IgD-negative memory B cell (primary cell): ENCODE measurements around the gene NDUFA3. TPM values are rescaled to one million over a fixed set of nuclear protein-coding genes. Genes with fewer than 3 reads are reported as not detected.
"Not testable (repeated sequence)": the region's sequence is repeated elsewhere in the genome, so short reads cannot be mapped to it uniquely, and the experiment has no call there.

Experiments used
- H3K27ac Mint-ChIP-seq, 3 donors: one replicate each; pipeline ENCODE4 v1.8.0; 2020 to 2022; ENCODE audit warnings: mild to moderate bottlenecking in 3 of 3, mixed read lengths in 3 of 3, moderate library complexity in 1 of 3
- H3K27me3 Mint-ChIP-seq: one replicate; pipeline ENCODE4 v1.8.0; 2021; ENCODE audit warnings: mixed read lengths
- H3K36me3 Mint-ChIP-seq: one replicate; pipeline ENCODE4 v1.8.0; 2020; ENCODE audit warnings: mild to moderate bottlenecking, mixed read lengths
- H3K4me1 Mint-ChIP-seq, 3 donors: one replicate each; pipeline ENCODE4 v1.8.0; 2020 to 2022; ENCODE audit warnings: mixed read lengths in 3 of 3, mild to moderate bottlenecking in 1 of 3
- H3K4me3 Mint-ChIP-seq, 4 donors: one replicate each; pipeline ENCODE4 v1.8.0; 2020 to 2022; ENCODE audit warnings: mild to moderate bottlenecking in 4 of 4, mixed read lengths in 4 of 4, moderate library complexity in 3 of 4
- H3K9me3 Mint-ChIP-seq, 3 donors: one replicate each; pipeline ENCODE4 v1.8.0; 2020 to 2021; ENCODE audit warnings: mixed read lengths in 3 of 3, mild to moderate bottlenecking in 1 of 3
- polyA plus RNA-seq: library from polyadenylated mRNA; unstranded; fragments of 300-500 nt; fragmentation: Illumina TruSeq; gene quantifications from one replicate; pipeline ENCODE4 v1.2.3, GENCODE V29; 2021

Gene NDUFA3
- polyA plus RNA-seq, 1 donor from 2014 or later: 458 TPM

DNA sequence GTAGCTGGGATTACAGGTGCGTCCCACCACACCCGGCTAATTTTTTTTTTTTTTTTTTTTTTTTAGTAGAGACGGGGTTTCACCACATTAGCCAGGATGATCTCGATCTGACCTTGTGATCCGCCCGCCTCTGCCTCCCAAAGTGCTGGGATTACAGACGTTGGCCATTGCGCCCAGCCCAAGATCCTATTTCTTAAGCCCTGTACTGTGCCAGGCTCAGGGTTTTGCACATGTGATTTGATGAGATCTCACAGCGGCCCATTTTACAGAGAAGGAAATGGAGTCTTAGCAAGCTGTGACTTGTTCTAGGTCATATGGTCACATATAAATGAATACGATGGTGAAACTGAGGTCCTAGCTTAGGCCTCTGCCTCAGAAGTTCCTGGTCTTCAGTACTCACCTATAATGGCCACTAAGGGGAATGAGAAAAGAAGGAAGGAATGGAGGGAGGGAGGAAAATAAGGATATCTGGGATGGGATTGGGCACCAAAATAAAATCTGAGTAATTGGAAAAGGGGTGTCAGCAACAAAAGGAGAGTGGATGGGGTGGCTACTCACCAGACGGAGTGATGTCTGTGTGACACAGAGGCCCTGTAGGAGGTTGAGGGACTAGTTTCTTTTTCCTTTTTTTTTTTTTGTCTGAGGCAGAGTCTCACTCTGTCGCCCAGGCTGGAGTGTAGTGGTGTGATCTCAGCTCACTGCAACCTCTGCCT lies 3.3 kb upstream of the NDUFA3 start:
- H3K9me3 Mint-ChIP-seq: peaks cover 0 to 2% (median under 1%) of the 10 kb centered on the region in 3 donors

GRCh38 chr19:54099903-54100255 lies 2.8 kb upstream of the NDUFA3 start:
- Mint-ChIP-seq H3K27me3 (peaks cover 13% of the 10 kb centered on the region), H3K27ac (peak overlapping the region in 1 of 3 donors; percentile 46)

More for the DNA sequence above, 3.3 kb upstream of the NDUFA3 start:
- Mint-ChIP-seq H3K4me1 (peaks cover 11 to 15% (median 14%) of the 10 kb centered on the region in 3 donors), H3K36me3 (no peaks in the 10 kb centered on the region), H3K4me3 (peak overlapping the region in 1 of 4 donors; percentile 6), H3K27ac (no peak overlapping the region), H3K27me3 (peaks cover 18% of the 10 kb centered on the region)

DNA sequence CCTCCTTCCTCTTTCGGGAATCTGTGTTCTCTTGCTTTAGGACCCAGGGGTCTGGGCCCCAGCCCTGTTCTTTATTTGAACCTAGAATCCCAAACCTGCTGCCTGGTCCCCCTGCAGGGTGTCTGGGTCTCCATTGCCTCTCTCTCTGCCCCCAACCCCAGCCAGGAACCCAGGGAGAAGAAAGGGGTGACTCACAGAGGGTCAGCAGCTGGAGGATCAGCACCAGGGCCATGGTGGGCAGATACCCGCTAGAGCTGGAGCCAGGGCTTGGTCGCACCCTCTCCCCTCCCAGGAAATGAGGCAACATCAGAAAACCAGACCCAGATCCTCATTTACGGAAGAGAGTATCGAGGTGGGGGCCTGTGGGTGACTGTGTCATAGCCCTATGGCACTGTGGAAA lies 2.1 kb upstream of the NDUFA3 start, which contains the start of gene OSCAR:
OSCAR (minus strand) TSS at position 243 of the 400 bp plus-strand sequence; CDS start at position 232, 11 bp downstream.
- Mint-ChIP-seq H3K4me3 (peak within 1 kb of the TSS in 3 of 4 donors; percentile 75 to 88 (median 83)), H3K27me3 (peaks cover 11% of the 10 kb centered on the region), H3K4me1 (peaks cover 9 to 17% (median 14%) of the 10 kb centered on the region in 3 donors), H3K27ac (peak within 1 kb of the TSS; percentile 9 to 77 (median 46)), H3K9me3 (no peaks in the 10 kb centered on the region), H3K36me3 (no peaks in the 10 kb centered on the region)

More at GRCh38 chr19:54099903-54100255, 2.8 kb upstream of the NDUFA3 start:
- H3K9me3 Mint-ChIP-seq, H3K36me3 Mint-ChIP-seq, H3K4me3 Mint-ChIP-seq: not testable (repeated sequence)
- H3K4me1 Mint-ChIP-seq: peaks cover 9 to 17% (median 14%) of the 10 kb centered on the region in 3 donors

DNA sequence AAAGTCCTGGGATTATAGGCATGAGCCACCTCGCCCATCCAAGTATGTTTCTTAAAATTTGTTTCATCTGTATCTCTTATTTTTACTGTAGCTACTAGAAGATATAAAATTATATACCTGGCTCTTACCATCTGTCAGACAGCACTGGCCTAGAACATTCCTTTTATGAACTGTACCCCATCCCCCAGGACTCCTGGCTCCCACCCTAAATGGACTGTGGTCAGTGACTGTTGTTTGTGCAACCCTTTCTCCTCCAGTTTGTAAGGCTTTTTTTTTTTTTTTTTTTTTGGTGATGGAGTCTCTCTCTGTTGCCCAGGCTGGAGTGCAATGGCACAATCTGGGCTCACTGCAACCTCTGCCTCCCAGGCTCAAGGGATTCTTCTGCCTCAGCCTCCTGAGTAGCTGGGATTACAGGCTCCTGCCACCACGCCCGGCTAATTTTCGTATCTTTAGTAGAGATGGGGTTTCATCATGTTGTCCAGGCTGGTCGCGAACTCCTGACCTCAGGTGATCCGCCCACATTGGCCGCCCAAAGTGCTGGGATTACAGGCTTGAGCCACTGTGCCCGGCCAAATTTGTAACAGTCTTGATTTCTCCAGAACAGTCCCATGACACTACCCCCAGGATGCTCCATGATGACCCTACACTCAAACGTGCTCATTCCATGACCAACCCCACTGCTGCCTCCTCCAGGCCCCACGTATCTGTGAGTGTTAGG lies 2.5 kb downstream of the NDUFA3 start:
- H3K36me3 Mint-ChIP-seq: peaks cover 4% of the 10 kb centered on the region
- H3K27ac Mint-ChIP-seq: peak overlapping the region in 2 of 3 donors; percentile 21 to 31
- H3K4me3 Mint-ChIP-seq: peak overlapping the region in 3 of 4 donors; percentile 37 to 82 (median 78)
- peaks cover 9 to 14% (median 11%) of the 10 kb centered on the region in 3 donors for H3K4me1 Mint-ChIP-seq
- peaks cover 3% of the 10 kb centered on the region for H3K27me3 Mint-ChIP-seq
- H3K9me3 Mint-ChIP-seq: no peaks in the 10 kb centered on the region

GRCh38 chr19:54105796-54106195 lies 3.1 kb downstream of the NDUFA3 start:
- H3K27ac Mint-ChIP-seq: peak overlapping the region in 1 of 3 donors; percentile 31
- H3K4me3 Mint-ChIP-seq: peak overlapping the region in 1 of 4 donors; percentile 78
- H3K4me1 Mint-ChIP-seq: peaks cover 9 to 14% (median 11%) of the 10 kb centered on the region in 3 donors
- peaks cover 3% of the 10 kb centered on the region for H3K27me3 Mint-ChIP-seq
- no peaks in the 10 kb centered on the region for H3K9me3 Mint-ChIP-seq
- peaks cover 4% of the 10 kb centered on the region for H3K36me3 Mint-ChIP-seq

DNA sequence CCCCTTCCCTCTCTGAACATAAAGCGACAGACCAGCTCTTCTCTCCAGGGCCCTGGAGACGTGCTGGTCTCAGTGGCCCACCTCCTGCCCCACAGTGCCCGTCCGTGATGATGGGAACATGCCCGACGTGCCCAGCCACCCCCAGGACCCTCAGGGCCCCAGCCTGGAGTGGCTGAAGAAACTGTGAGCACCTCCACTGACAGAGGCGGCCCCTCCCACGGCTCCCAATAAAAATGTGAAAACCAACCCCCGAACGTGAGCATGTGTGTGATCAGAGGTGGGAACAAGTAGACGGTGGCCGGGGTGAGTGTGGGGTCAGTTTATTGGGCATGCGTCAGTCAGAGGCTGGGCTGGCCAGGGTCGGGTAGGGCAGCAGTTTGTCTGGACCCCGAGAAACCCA lies 4.1 kb downstream of the NDUFA3 start:
- Mint-ChIP-seq H3K27ac (peak overlapping the region in 2 of 3 donors; percentile 43 to 77), H3K4me3 (peak overlapping the region in 1 of 4 donors; percentile 78), H3K4me1 (peaks cover 5 to 15% (median 11%) of the 10 kb centered on the region in 3 donors), H3K36me3 (peaks cover 6% of the 10 kb centered on the region), H3K27me3 (peaks cover 3% of the 10 kb centered on the region), H3K9me3 (no peaks in the 10 kb centered on the region)

- H3K27me3 Mint-ChIP-seq: no peaks in the 10 kb centered on the region
- peak overlapping the region in 1 of 4 donors; percentile 23 for H3K4me3 Mint-ChIP-seq
- peaks cover 6% of the 10 kb centered on the region for H3K36me3 Mint-ChIP-seq
- no peaks in the 10 kb centered on the region for H3K9me3 Mint-ChIP-seq
- H3K4me1 Mint-ChIP-seq: peaks cover 0 to 10% (median 7%) of the 10 kb centered on the region in 3 donors
- H3K27ac Mint-ChIP-seq: peak overlapping the region in 1 of 3 donors; percentile 35
Observed at GRCh38 chr19:54107876-54108490, 5.3 kb downstream of the NDUFA3 start.

- peak overlapping the region in 1 of 4 donors; percentile 23 for H3K4me3 Mint-ChIP-seq
- peaks cover 7% of the 10 kb centered on the region for H3K36me3 Mint-ChIP-seq
- H3K4me1 Mint-ChIP-seq: peaks cover 0 to 7% (median 5%) of the 10 kb centered on the region in 3 donors
Observed at GRCh38 chr19:54108496-54108895, 5.8 kb downstream of the NDUFA3 start.

DNA sequence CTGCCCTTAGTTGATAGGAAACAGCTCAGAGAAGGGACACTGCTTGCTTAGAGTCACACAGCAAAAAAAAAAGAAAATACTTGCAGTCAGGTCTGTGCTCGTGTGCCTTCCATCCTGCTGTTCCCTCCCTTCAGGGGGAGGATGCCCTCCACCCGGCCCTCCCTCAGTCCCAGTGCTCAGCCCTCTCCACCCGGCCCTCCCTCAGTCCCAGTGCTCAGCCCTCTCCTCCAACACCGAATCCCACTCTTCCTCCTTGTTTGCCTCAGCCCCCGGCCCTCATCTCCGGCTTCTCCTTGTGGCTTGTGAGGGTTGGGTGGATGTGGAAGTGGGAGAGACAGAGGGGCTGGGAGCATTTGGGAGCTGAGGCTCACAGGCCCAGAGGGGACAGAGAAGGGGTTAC lies 7.0 kb downstream of the NDUFA3 start:
- H3K27me3 Mint-ChIP-seq: no peaks in the 10 kb centered on the region
- no peak overlapping the region for H3K27ac Mint-ChIP-seq
- no peak overlapping the region for H3K4me3 Mint-ChIP-seq
- H3K9me3 Mint-ChIP-seq: no peaks in the 10 kb centered on the region
- peaks cover 0 to 12% (median 7%) of the 10 kb centered on the region in 3 donors for H3K4me1 Mint-ChIP-seq
- H3K36me3 Mint-ChIP-seq: peaks cover 7% of the 10 kb centered on the region

More at GRCh38 chr19:54108496-54108895, 5.8 kb downstream of the NDUFA3 start:
- Mint-ChIP-seq H3K9me3 (no peaks in the 10 kb centered on the region), H3K27ac (peak overlapping the region in 1 of 3 donors; percentile 35), H3K27me3 (no peaks in the 10 kb centered on the region)

- Mint-ChIP-seq H3K4me3 (peak overlapping the region; percentile 81 to 98 (median 94)), H3K27ac (peak overlapping the region; percentile 80 to 99 (median 94)), H3K36me3 (peaks cover 6% of the 10 kb centered on the region), H3K27me3 (peaks cover 5% of the 10 kb centered on the region), H3K9me3 (no peaks in the 10 kb centered on the region), H3K4me1 (peaks cover 11 to 26% (median 20%) of the 10 kb centered on the region in 3 donors)
Observed at GRCh38 chr19:54114340-54115108, 11.9 kb downstream of the NDUFA3 start.

DNA sequence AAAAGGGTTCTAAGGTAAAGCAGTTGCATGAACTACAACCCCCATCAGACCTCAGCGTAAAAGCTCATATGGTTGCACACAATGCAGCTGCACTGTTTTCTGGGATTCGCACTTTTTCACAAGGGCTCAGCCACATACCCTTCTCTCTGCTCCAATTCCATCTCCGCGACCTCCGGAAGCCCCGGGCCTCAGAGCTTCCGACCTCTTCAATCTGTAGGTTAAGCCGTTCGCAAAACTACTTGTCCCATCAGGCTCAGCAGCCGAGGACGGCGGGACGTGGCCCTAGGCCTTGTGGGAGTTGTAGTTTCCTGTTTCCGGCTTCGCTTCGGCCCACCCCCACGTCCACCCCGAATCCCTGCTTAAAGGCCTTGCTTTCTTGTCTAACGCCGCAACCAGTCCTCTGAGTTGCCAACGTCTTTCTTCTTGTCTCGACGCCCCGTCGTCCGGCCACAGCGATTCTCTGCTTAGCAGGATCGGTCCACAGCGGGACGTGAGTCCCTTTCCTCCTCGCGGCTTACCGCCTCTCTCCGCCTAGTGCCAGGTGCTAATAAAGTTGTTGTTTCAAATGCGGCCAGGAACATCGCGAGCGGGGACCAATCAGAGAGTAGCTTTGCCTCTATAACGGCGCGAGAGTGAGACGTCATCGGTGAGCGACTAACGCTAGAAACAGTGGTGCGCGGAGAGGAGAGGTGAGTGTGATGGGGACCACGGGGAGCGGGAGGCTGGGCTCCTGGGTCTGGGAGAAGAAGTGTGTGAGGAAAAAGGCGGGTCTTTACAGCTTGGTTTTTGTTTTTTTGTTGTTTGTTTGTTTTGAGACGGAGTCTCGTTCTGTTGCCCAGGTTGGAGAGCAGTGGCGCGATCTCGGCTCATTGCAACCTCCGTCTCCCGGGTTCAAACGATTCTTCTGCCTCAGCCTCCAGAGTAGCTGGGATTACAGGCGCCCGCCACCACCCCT lies 12.7 kb downstream of the NDUFA3 start, which contains the start of the genes PRPF31 and TFPT:
PRPF31 (plus strand) TSS at position 646 of the 955 bp plus-strand sequence. CDS start 2,525 bp downstream, outside the sequence.
TFPT (minus strand) TSS at position 549 of the 955 bp plus-strand sequence; CDS start at position 161, 388 bp downstream.
- H3K4me1 Mint-ChIP-seq: peaks cover 11 to 26% (median 19%) of the 10 kb centered on the region in 3 donors
- H3K27me3 Mint-ChIP-seq: peaks cover 5% of the 10 kb centered on the region
- H3K36me3 Mint-ChIP-seq: peaks cover 9% of the 10 kb centered on the region
- H3K27ac Mint-ChIP-seq: peak within 1 kb of the TSS; percentile 80 to 99 (median 94)
- no peaks in the 10 kb centered on the region for H3K9me3 Mint-ChIP-seq
- H3K4me3 Mint-ChIP-seq: peak within 1 kb of the TSS; percentile 81 to 98 (median 94)

GRCh38 chr19:54121259-54121658 lies 18.6 kb downstream of the NDUFA3 start:
- H3K27ac Mint-ChIP-seq: no peak overlapping the region
- no peaks in the 10 kb centered on the region for H3K27me3 Mint-ChIP-seq
- H3K9me3 Mint-ChIP-seq: no peaks in the 10 kb centered on the region
- H3K4me1 Mint-ChIP-seq: peaks cover 0 to 12% (median 5%) of the 10 kb centered on the region in 3 donors
- peaks cover 3% of the 10 kb centered on the region for H3K36me3 Mint-ChIP-seq
- no peak overlapping the region for H3K4me3 Mint-ChIP-seq

- Mint-ChIP-seq H3K36me3 (peaks cover 5% of the 10 kb centered on the region), H3K4me3 (no peak overlapping the region), H3K27me3 (no peaks in the 10 kb centered on the region), H3K9me3 (no peaks in the 10 kb centered on the region), H3K4me1 (peaks cover 0 to 1% (median 0%) of the 10 kb centered on the region in 3 donors), H3K27ac (no peak overlapping the region)
Observed at GRCh38 chr19:54123682-54124081, 21.0 kb downstream of the NDUFA3 start.
